Measurements from ENCODE around the gene ADAMTS6. TPM values are rescaled to one million over a fixed set of nuclear protein-coding genes. Genes with fewer than 3 reads are reported as not detected.
A peak's percentile ranks its signal among the peaks of the same experiment; 100 is the strongest.
"Not testable (repeated sequence)": the region's sequence is repeated elsewhere in the genome, so short reads cannot be mapped to it uniquely, and the experiment has no call there.

Gene ADAMTS6
- 1.3 TPM for total RNA-seq
- long read RNA-seq, partial matches to known transcripts = 1 of 1 reads
- long read RNA-seq, other reads (novel, unspliced or antisense) = 0 of 1 reads

GRCh38 chr5:65481635-65482295, at the start of gene ADAMTS6:
Gene ADAMTS6, minus strand, starts transcription at chr5:65481920. Its CDS starts 8,247 bp downstream, at chr5:65473673.
- DNase-seq (ENCODE audit: low spot score) = peak; percentile 93

GRCh38 chr5:65530904-65531303, 49.2 kb upstream of the ADAMTS6 start:
- no peak for DNase-seq (ENCODE audit: low spot score)

GRCh38 chr5:65525726-65526125, 44.0 kb upstream of the ADAMTS6 start:
- no peak for DNase-seq (ENCODE audit: low spot score)

- DNase-seq (ENCODE audit: low spot score) = no peak
Observed at GRCh38 chr5:65512170-65512937, 30.6 kb upstream of the ADAMTS6 start.

- no peak for DNase-seq (ENCODE audit: low spot score)
Observed at GRCh38 chr5:65508978-65509377, 27.3 kb upstream of the ADAMTS6 start.

- DNase-seq (ENCODE audit: low spot score) = no peak
Observed at GRCh38 chr5:65506961-65507360, 25.2 kb upstream of the ADAMTS6 start.

- no peak for DNase-seq (ENCODE audit: low spot score)
Observed at GRCh38 chr5:65489119-65489518, 7.4 kb upstream of the ADAMTS6 start.

GRCh38 chr5:65488038-65488687, 6.4 kb upstream of the ADAMTS6 start:
- DNase-seq (ENCODE audit: low spot score) = not testable (repeated sequence)

GRCh38 chr5:65486803-65487202, 5.1 kb upstream of the ADAMTS6 start:
- not testable (repeated sequence) for DNase-seq (ENCODE audit: low spot score)

GRCh38 chr5:65485405-65485804, 3.7 kb upstream of the ADAMTS6 start:
- no peak for DNase-seq (ENCODE audit: low spot score)

- DNase-seq (ENCODE audit: low spot score) = no peak
Observed at GRCh38 chr5:65483546-65484346, 2.0 kb upstream of the ADAMTS6 start.

- no peak for DNase-seq (ENCODE audit: low spot score)
Observed at GRCh38 chr5:65482736-65483545, 1.2 kb upstream of the ADAMTS6 start.

GRCh38 chr5:65482296-65482735, 596 bp upstream of the ADAMTS6 start:
- no peak for DNase-seq (ENCODE audit: low spot score)

GRCh38 chr5:65481171-65481581, 544 bp downstream of the ADAMTS6 start:
- no peak for DNase-seq (ENCODE audit: low spot score)

- no peak for DNase-seq (ENCODE audit: low spot score)
Observed at GRCh38 chr5:65480306-65480865, 1.3 kb downstream of the ADAMTS6 start.

- no peak for DNase-seq (ENCODE audit: low spot score)
Observed at GRCh38 chr5:65479527-65479926, 2.2 kb downstream of the ADAMTS6 start.

- DNase-seq (ENCODE audit: low spot score) = no peak
Observed at GRCh38 chr5:65478336-65478735, 3.4 kb downstream of the ADAMTS6 start.

- no peak for DNase-seq (ENCODE audit: low spot score)
Observed at GRCh38 chr5:65475895-65476294, 5.8 kb downstream of the ADAMTS6 start.

GRCh38 chr5:65475336-65475735, 6.4 kb downstream of the ADAMTS6 start:
- DNase-seq (ENCODE audit: low spot score) = no peak

- DNase-seq (ENCODE audit: low spot score) = no peak
Observed at GRCh38 chr5:65474130-65474711, 7.5 kb downstream of the ADAMTS6 start.
